HEK293 (cell line): ENCODE measurements around the gene NEB.
"Not testable (repeated sequence)": the region's sequence is repeated elsewhere in the genome, so short reads cannot be mapped to it uniquely, and the experiment has no call there.

Experiments used
- BCL11A ChIP-seq: fragments of 450-650 bp; formaldehyde crosslinking; IDR thresholded peaks from 2 replicates; pipeline ENCODE4 v1.5.1; 2016; ENCODE audit warnings: low read depth, missing biosample characterization, missing genetic modification characterization
- CTCF ChIP-seq: fragments of 450-650 bp; formaldehyde crosslinking; IDR thresholded peaks from 2 replicates; pipeline ENCODE4 v1.5.1; 2016; ENCODE audit warnings: missing biosample characterization, missing genetic modification characterization
- REST ChIP-seq: fragments of 450-650 bp; formaldehyde crosslinking; IDR thresholded peaks from 2 replicates; pipeline ENCODE4 v1.5.1; 2016; ENCODE audit warnings: missing biosample characterization, missing genetic modification characterization
- ZBTB17 ChIP-seq: fragments of 450-650 bp; formaldehyde crosslinking; IDR thresholded peaks from 2 replicates; pipeline ENCODE4 v1.5.1; 2016; ENCODE audit warnings: missing biosample characterization, missing genetic modification characterization
- ZNF324 ChIP-seq: fragments of 450-650 bp; formaldehyde crosslinking; IDR thresholded peaks from 2 replicates; pipeline ENCODE4 v1.5.1; 2016; ENCODE audit warnings: missing biosample characterization, missing genetic modification characterization

GRCh38 chr2:151559431-151559830, 174.8 kb downstream of the NEB start:
- not testable (repeated sequence) for TF ChIP-seq REST (tag by site-specific recombination); CTCF (tag by site-specific recombination); ZBTB17 (tag by site-specific recombination); ZNF324 (tag by site-specific recombination); BCL11A
